Natural killer cell (primary cell): ENCODE data around the gene CCDC88A. TPM values are rescaled to one million over a fixed set of nuclear protein-coding genes. Genes with fewer than 3 reads are reported as not detected.

Experiments used
- ATAC-seq, 3 donors: fragments of 150-1000 bp in 2 of 3; fragments of 200-7000 bp in 1 of 3; cut with Tn5 transposase; 1 replicate in 1 of 3; 2 replicates in 2 of 3; pipeline ENCODE4 v1.10.0; 2021; ENCODE audit warnings: mild to moderate bottlenecking in 2 of 3, moderate library complexity in 2 of 3
- DNase-seq, 2 donors: peaks; one replicate each; pipeline versions ENCODE4 v3.0.0 to v3.0.0-alpha.2; 2013 to 2021; ENCODE audit warnings: mixed read lengths in 1 of 2
- H3K27ac ChIP-seq: one replicate; pipeline ENCODE4 v1.5.1; 2013; ENCODE audit warnings: mild to moderate bottlenecking, low read length
- H3K27me3 ChIP-seq: one replicate; pipeline ENCODE4 v1.6.1; 2013; ENCODE audit warnings: low read length; ENCODE audit not compliant: control insufficient read depth, insufficient read depth
- H3K36me3 ChIP-seq: one replicate; pipeline ENCODE4 v1.6.1; 2013; ENCODE audit warnings: low read length; ENCODE audit not compliant: control insufficient read depth, insufficient read depth
- H3K4me1 ChIP-seq: one replicate; pipeline ENCODE4 v1.6.1; 2013; ENCODE audit warnings: low read length; ENCODE audit not compliant: control insufficient read depth, insufficient read depth
- H3K4me3 ChIP-seq: one replicate; pipeline ENCODE4 v1.5.1; 2013; ENCODE audit warnings: low read length
- H3K9me3 ChIP-seq: one replicate; pipeline ENCODE4 v1.6.1; 2013; ENCODE audit warnings: low read length; ENCODE audit not compliant: control insufficient read depth, insufficient read depth
- H3K27ac Mint-ChIP-seq, 2 donors: one replicate each; pipeline ENCODE4 v1.8.0; 2022; ENCODE audit warnings: mild to moderate bottlenecking in 2 of 2, mixed read lengths in 2 of 2, moderate library complexity in 1 of 2
- H3K27me3 Mint-ChIP-seq, 2 donors: one replicate each; pipeline ENCODE4 v1.8.0; 2022; ENCODE audit warnings: low read depth in 2 of 2, mixed read lengths in 2 of 2
- H3K36me3 Mint-ChIP-seq: one replicate; pipeline ENCODE4 v1.8.0; 2022; ENCODE audit warnings: mixed read lengths
- H3K4me1 Mint-ChIP-seq, 2 donors: one replicate each; pipeline ENCODE4 v1.8.0; 2022; ENCODE audit warnings: mixed read lengths in 2 of 2
- H3K4me3 Mint-ChIP-seq: one replicate; pipeline ENCODE4 v1.8.0; 2022; ENCODE audit warnings: mild to moderate bottlenecking, moderate library complexity, mixed read lengths
- H3K9me3 Mint-ChIP-seq, 2 donors: one replicate each; pipeline ENCODE4 v1.8.0; 2022; ENCODE audit warnings: mixed read lengths in 2 of 2
- WGBS: methylation state at CpG from one replicate; pipeline ENCODE4 v1.1.7; 2013; ENCODE audit warnings: missing lambda C conversion rate; ENCODE audit not compliant: insufficient coverage; 5-methylcytosine and 5-hydroxymethylcytosine counted together
- intact Hi-C: fragments of 100-400 bp; cut with micrococcal nuclease; formaldehyde crosslinking; loops from one replicate; pipeline ENCODE4 v1.14.2; 2022
- total RNA-seq, 4 donors: library from RNA; stranded (reverse); fragments of 120-200 nt in 1 of 4; gene quantifications; one replicate each; pipeline versions ENCODE4 v1.2.3 to v1.2.4, GENCODE V29; 2013 to 2022
- TF ChIP-seq, protein P1 (sequence below): fragments of 200-600 bp; IDR thresholded peaks from one replicate; pipeline ENCODE4 v1.8.0; 2022; ENCODE audit warnings: antibody characterized with exemption

The CCDC88A gene
- total RNA-seq, 3 donors from 2014 or later (not counting 1 experiment from before 2014, with no cell fraction given) = 20.4 to 39.0 (median 26.4) TPM

DNA sequence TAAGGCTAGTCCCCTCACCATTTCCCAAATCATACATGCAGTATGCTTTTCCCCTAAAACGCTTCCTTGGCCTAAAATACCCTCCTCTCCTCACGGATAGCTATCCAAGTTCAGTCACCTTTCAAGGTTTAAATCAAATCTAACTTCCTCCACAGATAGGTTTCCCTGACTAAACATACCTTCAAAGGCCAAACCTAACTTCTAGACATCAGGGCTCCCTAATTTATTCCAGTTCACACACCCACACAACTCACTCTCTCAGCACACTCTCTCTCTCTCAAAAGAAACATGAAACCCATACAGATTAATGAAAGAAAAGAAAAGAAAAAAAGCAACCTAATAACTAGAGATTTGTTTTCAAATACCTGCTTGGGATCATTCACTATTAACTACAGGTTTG is 14.5 kb downstream of the CCDC88A start:
- Histone ChIP-seq H3K27me3 (no peaks in the 10 kb centered on the region), H3K36me3 (no peaks in the 10 kb centered on the region), H3K4me3 (no peak overlapping the region), H3K27ac (no peak overlapping the region), H3K4me1 (no peaks in the 10 kb centered on the region), H3K9me3 (no peaks in the 10 kb centered on the region)
- 94% methylated on average over 2 of the region's 2 CpGs for WGBS
- Mint-ChIP-seq H3K9me3 (no peaks in the 10 kb centered on the region), H3K4me1 (peaks cover 0 to 8% of the 10 kb centered on the region in 2 donors), H3K27me3 (no peaks in the 10 kb centered on the region), H3K4me3 (no peak overlapping the region), H3K27ac (no peak overlapping the region), H3K36me3 (no peaks in the 10 kb centered on the region)
- ATAC-seq (no peak), DNase-seq (no peak)
- intact Hi-C loops = no loop called here
- TF ChIP-seq, protein P1, sequence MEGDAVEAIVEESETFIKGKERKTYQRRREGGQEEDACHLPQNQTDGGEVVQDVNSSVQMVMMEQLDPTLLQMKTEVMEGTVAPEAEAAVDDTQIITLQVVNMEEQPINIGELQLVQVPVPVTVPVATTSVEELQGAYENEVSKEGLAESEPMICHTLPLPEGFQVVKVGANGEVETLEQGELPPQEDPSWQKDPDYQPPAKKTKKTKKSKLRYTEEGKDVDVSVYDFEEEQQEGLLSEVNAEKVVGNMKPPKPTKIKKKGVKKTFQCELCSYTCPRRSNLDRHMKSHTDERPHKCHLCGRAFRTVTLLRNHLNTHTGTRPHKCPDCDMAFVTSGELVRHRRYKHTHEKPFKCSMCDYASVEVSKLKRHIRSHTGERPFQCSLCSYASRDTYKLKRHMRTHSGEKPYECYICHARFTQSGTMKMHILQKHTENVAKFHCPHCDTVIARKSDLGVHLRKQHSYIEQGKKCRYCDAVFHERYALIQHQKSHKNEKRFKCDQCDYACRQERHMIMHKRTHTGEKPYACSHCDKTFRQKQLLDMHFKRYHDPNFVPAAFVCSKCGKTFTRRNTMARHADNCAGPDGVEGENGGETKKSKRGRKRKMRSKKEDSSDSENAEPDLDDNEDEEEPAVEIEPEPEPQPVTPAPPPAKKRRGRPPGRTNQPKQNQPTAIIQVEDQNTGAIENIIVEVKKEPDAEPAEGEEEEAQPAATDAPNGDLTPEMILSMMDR = no peak

GRCh38 chr2:55403256-55403998 is 16.2 kb downstream of the CCDC88A start:
- Histone ChIP-seq H3K36me3 (no peaks in the 10 kb centered on the region), H3K27me3 (no peaks in the 10 kb centered on the region), H3K4me3 (no peak overlapping the region), H3K9me3 (no peaks in the 10 kb centered on the region), H3K4me1 (no peaks in the 10 kb centered on the region), H3K27ac (no peak overlapping the region)
- H3K9me3 Mint-ChIP-seq = no peaks in the 10 kb centered on the region
- no peaks in the 10 kb centered on the region for H3K4me1 Mint-ChIP-seq
- no peak overlapping the region for H3K4me3 Mint-ChIP-seq
- no peak overlapping the region for H3K27ac Mint-ChIP-seq
- intact Hi-C loops = no loop called here
- no peak for ATAC-seq
- no peak for DNase-seq
- H3K27me3 Mint-ChIP-seq = no peaks in the 10 kb centered on the region
- no peaks in the 10 kb centered on the region for H3K36me3 Mint-ChIP-seq
- TF ChIP-seq, protein P1 = no peak
- 92% methylated on average over 4 of the region's 4 CpGs for WGBS

GRCh38 chr2:55401124-55401523 is 18.5 kb downstream of the CCDC88A start:
- DNase-seq (no peak), ATAC-seq (no peak)
- TF ChIP-seq, protein P1 = no peak
- Histone ChIP-seq H3K36me3 (no peaks in the 10 kb centered on the region), H3K9me3 (no peaks in the 10 kb centered on the region), H3K4me1 (no peaks in the 10 kb centered on the region), H3K27me3 (no peaks in the 10 kb centered on the region), H3K4me3 (no peak overlapping the region), H3K27ac (no peak overlapping the region)
- Mint-ChIP-seq H3K27ac (no peak overlapping the region), H3K36me3 (no peaks in the 10 kb centered on the region), H3K27me3 (no peaks in the 10 kb centered on the region), H3K4me3 (no peak overlapping the region), H3K4me1 (no peaks in the 10 kb centered on the region), H3K9me3 (no peaks in the 10 kb centered on the region)
- intact Hi-C loops = no loop called here
- WGBS = 88% methylated on average over 1 of the region's 1 CpG

GRCh38 chr2:55400332-55400731 is 19.3 kb downstream of the CCDC88A start:
- Mint-ChIP-seq H3K4me1 (no peaks in the 10 kb centered on the region), H3K9me3 (no peaks in the 10 kb centered on the region), H3K36me3 (no peaks in the 10 kb centered on the region), H3K27me3 (no peaks in the 10 kb centered on the region), H3K4me3 (no peak overlapping the region), H3K27ac (no peak overlapping the region)
- Histone ChIP-seq H3K4me3 (no peak overlapping the region), H3K27ac (no peak overlapping the region), H3K27me3 (no peaks in the 10 kb centered on the region), H3K9me3 (no peaks in the 10 kb centered on the region), H3K36me3 (no peaks in the 10 kb centered on the region), H3K4me1 (no peaks in the 10 kb centered on the region)
- ATAC-seq = no peak
- WGBS = no CpG with 5 or more reads among the region's 2 CpGs
- intact Hi-C loops = no loop called here
- DNase-seq = no peak
- TF ChIP-seq, protein P1 = no peak
